ACC112 (cell line): ENCODE measurements around the gene BTBD9.

Experiments used
- H2AFZ ChIP-seq: fragments of 200-600 bp; sonication (generic); one replicate; pipeline ENCODE4 v1.6.0; 2017; ENCODE audit warnings: antibody characterized with exemption, low read length; ENCODE audit not compliant: unreplicated experiment
- H3K27ac ChIP-seq: fragments of 200-600 bp; sonication (generic); 2 replicates; pipeline ENCODE4 v1.5.1; 2014; ENCODE audit warnings: low read depth, mild to moderate bottlenecking, antibody characterized with exemption, low read length, moderate library complexity
- H3K27me3 ChIP-seq: fragments of 200-600 bp; sonication (generic); 2 replicates; pipeline ENCODE4 v1.6.1; 2014; ENCODE audit warnings: mild to moderate bottlenecking, antibody characterized with exemption, low read length, moderate library complexity, mixed read lengths; ENCODE audit not compliant: insufficient read depth
- H3K36me3 ChIP-seq: fragments of 200-600 bp; sonication (generic); 2 replicates; pipeline ENCODE4 v1.6.1; 2016; ENCODE audit warnings: mild to moderate bottlenecking, antibody characterized with exemption, low read length, moderate library complexity, mixed read lengths; ENCODE audit not compliant: insufficient read depth
- H3K4me1 ChIP-seq: fragments of 200-600 bp; sonication (generic); one replicate; pipeline ENCODE4 v1.6.1; 2016; ENCODE audit warnings: low read length, mixed read lengths; ENCODE audit not compliant: insufficient read depth, unreplicated experiment, control insufficient read depth
- H3K4me3 ChIP-seq: fragments of 200-600 bp; sonication (generic); 2 replicates; pipeline ENCODE4 v1.5.1; 2014; ENCODE audit warnings: mild to moderate bottlenecking, low read depth, low read length
- H3K79me2 ChIP-seq: fragments of 200-600 bp; sonication (generic); one replicate; pipeline ENCODE4 v1.6.0; 2016; ENCODE audit warnings: low read length; ENCODE audit not compliant: control insufficient read depth, unreplicated experiment, insufficient read depth

Gene BTBD9

GRCh38 chr6:38166411-38167240 is 473.1 kb downstream of the BTBD9 start:
- H3K4me3 ChIP-seq: no peak overlapping the region
- H2AFZ ChIP-seq: no peak overlapping the region
- no peaks in the 10 kb centered on the region for H3K4me1 ChIP-seq
- no peaks in the 10 kb centered on the region for H3K36me3 ChIP-seq
- no peaks in the 10 kb centered on the region for H3K79me2 ChIP-seq
- no peaks in the 10 kb centered on the region for H3K27me3 ChIP-seq
- H3K27ac ChIP-seq: no peak overlapping the region

DNA sequence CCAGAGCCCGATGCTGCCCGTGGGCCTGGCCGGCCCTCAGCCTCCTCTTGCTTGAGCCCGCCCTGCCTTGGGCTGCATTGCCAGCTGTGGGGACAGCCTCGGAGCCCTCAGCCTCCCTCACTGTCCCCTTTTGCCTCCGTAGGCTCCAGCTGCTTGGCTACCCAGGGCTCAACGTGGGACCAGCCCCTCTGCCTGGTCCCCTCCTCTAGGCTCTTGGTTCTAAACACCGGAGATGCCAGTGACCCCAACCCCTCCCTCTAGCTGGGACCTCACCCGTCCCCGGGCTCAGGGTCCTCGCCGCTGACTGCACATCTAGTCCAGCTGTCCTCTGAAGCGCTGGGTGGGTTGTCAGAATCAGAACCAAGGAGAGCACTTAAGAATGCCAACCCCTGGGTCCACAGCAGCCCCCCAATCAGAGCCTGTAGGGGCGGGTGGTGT is 475.0 kb downstream of the BTBD9 start:
- no peaks in the 10 kb centered on the region for H3K4me1 ChIP-seq
- no peaks in the 10 kb centered on the region for H3K27me3 ChIP-seq
- H3K79me2 ChIP-seq: no peaks in the 10 kb centered on the region
- no peak overlapping the region for H3K4me3 ChIP-seq
- H2AFZ ChIP-seq: no peak overlapping the region
- H3K36me3 ChIP-seq: no peaks in the 10 kb centered on the region; the same call in 1 of the 2 replicates
- no peak overlapping the region for H3K27ac ChIP-seq

GRCh38 chr6:38164131-38164481 is 475.6 kb downstream of the BTBD9 start:
- H3K36me3 ChIP-seq: no peaks in the 10 kb centered on the region; the same call in 1 of the 2 replicates
- no peaks in the 10 kb centered on the region for H3K27me3 ChIP-seq
- H3K27ac ChIP-seq: no peak overlapping the region
- no peak overlapping the region for H3K4me3 ChIP-seq
- no peaks in the 10 kb centered on the region for H3K4me1 ChIP-seq
- H3K79me2 ChIP-seq: no peaks in the 10 kb centered on the region
- H2AFZ ChIP-seq: no peak overlapping the region

DNA sequence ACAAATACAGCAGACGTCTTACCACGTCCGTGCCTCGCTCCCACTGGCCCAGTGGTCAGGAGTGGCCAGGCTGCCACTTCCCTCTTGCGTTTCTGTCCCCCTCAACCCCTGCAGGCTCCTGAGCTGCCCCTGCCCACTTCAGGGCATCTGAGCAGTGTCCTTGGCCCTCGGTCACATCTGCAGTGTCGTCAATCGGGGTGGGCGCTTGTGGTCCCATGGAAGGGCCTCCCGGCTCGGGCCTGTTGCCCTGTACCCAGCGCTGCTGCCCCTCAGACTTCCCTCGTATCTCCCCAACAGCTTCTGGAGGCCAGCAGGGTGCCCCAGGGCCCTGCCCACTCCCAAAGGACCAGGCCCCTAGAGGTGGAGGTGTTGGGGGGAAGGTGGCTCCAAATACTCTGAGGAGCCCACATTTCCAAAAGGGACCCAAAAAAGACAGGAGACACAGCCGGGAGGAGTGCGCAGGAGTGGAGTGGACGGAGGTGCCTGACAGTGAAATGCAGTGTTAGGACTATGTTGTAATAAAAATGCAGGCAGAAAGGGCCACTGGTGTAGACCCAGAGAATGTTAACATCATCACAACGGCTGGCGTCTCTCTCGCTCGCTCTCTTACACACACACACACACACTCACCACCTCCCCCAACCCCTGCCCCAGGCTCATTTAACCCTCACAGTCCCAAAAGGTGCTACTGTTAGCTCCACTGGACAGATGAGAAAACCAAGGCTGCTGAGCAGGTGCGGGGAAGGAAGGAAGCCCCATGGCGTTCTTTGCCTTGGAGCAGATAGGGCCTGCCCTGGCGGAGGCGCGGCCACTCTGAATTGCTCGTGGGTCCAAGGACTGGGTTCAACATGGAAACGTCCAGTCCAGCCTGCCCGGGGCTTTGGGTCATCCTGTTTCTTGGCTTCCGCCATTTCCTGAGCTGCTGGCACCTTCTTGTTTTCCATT is 476.3 kb downstream of the BTBD9 start:
- Histone ChIP-seq H3K79me2 (no peaks in the 10 kb centered on the region), H3K36me3 (no peaks in the 10 kb centered on the region; the same call in 1 of the 2 replicates), H3K27me3 (no peaks in the 10 kb centered on the region), H3K4me3 (no peak overlapping the region), H2AFZ (no peak overlapping the region), H3K4me1 (no peaks in the 10 kb centered on the region), H3K27ac (no peak overlapping the region)

- no peaks in the 10 kb centered on the region for H3K4me1 ChIP-seq
- H3K27ac ChIP-seq: no peak overlapping the region
- H3K79me2 ChIP-seq: no peaks in the 10 kb centered on the region
- H3K4me3 ChIP-seq: no peak overlapping the region
- H2AFZ ChIP-seq: no peak overlapping the region
- no peaks in the 10 kb centered on the region for H3K27me3 ChIP-seq
- no peaks in the 10 kb centered on the region; the same call in 1 of the 2 replicates for H3K36me3 ChIP-seq
These were observed 477.1 kb downstream of the BTBD9 start for GRCh38 chr6:38162493-38163185.

GRCh38 chr6:38161754-38162492 is 477.8 kb downstream of the BTBD9 start:
- no peak overlapping the region for H3K27ac ChIP-seq
- H3K79me2 ChIP-seq: no peaks in the 10 kb centered on the region
- no peak overlapping the region for H3K4me3 ChIP-seq
- H2AFZ ChIP-seq: no peak overlapping the region
- no peaks in the 10 kb centered on the region; the same call in 1 of the 2 replicates for H3K36me3 ChIP-seq
- no peaks in the 10 kb centered on the region for H3K4me1 ChIP-seq
- no peaks in the 10 kb centered on the region for H3K27me3 ChIP-seq

DNA sequence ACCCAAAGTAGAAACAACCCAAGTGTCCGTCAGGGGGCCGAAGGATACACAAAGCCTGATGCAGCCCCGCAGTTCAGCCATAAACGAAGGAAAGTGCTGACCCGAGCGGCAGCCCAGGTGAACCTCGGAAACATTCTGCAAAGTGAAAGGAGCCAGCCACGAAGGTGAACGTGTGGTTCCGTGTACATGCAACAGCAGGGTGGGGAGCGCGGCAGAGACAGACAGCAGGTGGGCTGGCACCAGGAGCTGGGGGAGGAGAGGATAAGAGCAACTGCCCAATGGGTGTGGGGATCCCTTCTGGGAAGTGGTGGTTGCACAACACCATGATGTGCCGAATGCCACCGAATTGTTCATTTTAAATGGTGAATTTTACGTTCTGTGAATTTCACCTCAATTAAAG is 478.4 kb downstream of the BTBD9 start:
- Histone ChIP-seq H3K4me1 (no peaks in the 10 kb centered on the region), H3K27me3 (no peaks in the 10 kb centered on the region), H3K4me3 (no peak overlapping the region), H3K27ac (no peak overlapping the region), H3K36me3 (no peaks in the 10 kb centered on the region; the same call in 1 of the 2 replicates), H3K79me2 (no peaks in the 10 kb centered on the region), H2AFZ (no peak overlapping the region)

GRCh38 chr6:38160831-38161230 is 478.9 kb downstream of the BTBD9 start:
- Histone ChIP-seq H3K4me3 (no peak overlapping the region), H2AFZ (no peak overlapping the region), H3K4me1 (peaks cover 2% of the 10 kb centered on the region), H3K79me2 (no peaks in the 10 kb centered on the region), H3K27ac (no peak overlapping the region), H3K36me3 (no peaks in the 10 kb centered on the region; the same call in 1 of the 2 replicates), H3K27me3 (no peaks in the 10 kb centered on the region)

- Histone ChIP-seq H3K36me3 (no peaks in the 10 kb centered on the region; the same call in 1 of the 2 replicates), H2AFZ (no peak overlapping the region), H3K79me2 (no peaks in the 10 kb centered on the region), H3K4me3 (no peak overlapping the region), H3K4me1 (peaks cover 15% of the 10 kb centered on the region), H3K27ac (no peak overlapping the region), H3K27me3 (no peaks in the 10 kb centered on the region)
These were observed 480.1 kb downstream of the BTBD9 start for GRCh38 chr6:38159596-38159995.
